ENCODE measurements around the gene LCN15.
A peak's percentile ranks its signal among the peaks of the same experiment; 100 is the strongest.
"Not testable (repeated sequence)": the region's sequence is repeated elsewhere in the genome, so short reads cannot be mapped to it uniquely, and the experiment has no call there.

The LCN15 gene

GRCh38 chr9:136722093-136722968 lies 42.0 kb downstream of the LCN15 start:
- no peak for DNase-seq (ENCODE audit: low spot score)

GRCh38 chr9:136721339-136722092 lies 42.8 kb downstream of the LCN15 start:
- FAIRE-seq (no peak), DNase-seq (ENCODE audit: low spot score) (no peak)

More at GRCh38 chr9:136722093-136722968, 42.0 kb downstream of the LCN15 start:
- no peak for FAIRE-seq

- no peak for DNase-seq (ENCODE audit: low spot score)
- no peak for FAIRE-seq
These were observed 43.4 kb downstream of the LCN15 start for GRCh38 chr9:136720898-136721338.

- DNase-seq (ENCODE audit: low spot score) (no peak), FAIRE-seq (no peak)
These were observed 43.9 kb downstream of the LCN15 start for GRCh38 chr9:136720251-136720897.

- DNase-seq (ENCODE audit: low spot score) (no peak), FAIRE-seq (no peak)
These were observed 45.0 kb downstream of the LCN15 start for GRCh38 chr9:136719195-136719880.

- DNase-seq (ENCODE audit: low spot score) (no peak), FAIRE-seq (no peak)
These were observed 45.7 kb downstream of the LCN15 start for GRCh38 chr9:136718345-136719194.

GRCh38 chr9:136717399-136717798 lies 46.9 kb downstream of the LCN15 start:
- FAIRE-seq, result no peak
- DNase-seq (ENCODE audit: low spot score), result no peak

GRCh38 chr9:136714893-136715274 lies 49.4 kb downstream of the LCN15 start:
- DNase-seq (ENCODE audit: low spot score), result no peak
- FAIRE-seq, result no peak

GRCh38 chr9:136714096-136714892 lies 50.0 kb downstream of the LCN15 start:
- DNase-seq (ENCODE audit: low spot score), result no peak
- no peak for FAIRE-seq

GRCh38 chr9:136713550-136713949 lies 50.8 kb downstream of the LCN15 start:
- no peak for DNase-seq (ENCODE audit: low spot score)
- no peak for FAIRE-seq

GRCh38 chr9:136712690-136713544 lies 51.4 kb downstream of the LCN15 start:
- DNase-seq (ENCODE audit: low spot score) (no peak), FAIRE-seq (no peak)

- DNase-seq (ENCODE audit: low spot score) (peak; percentile 66), FAIRE-seq (no peak)
These were observed 52.3 kb downstream of the LCN15 start, which contains the start of gene DIPK1B for GRCh38 chr9:136711751-136712689. DIPK1B (plus strand) TSS chr9:136712572; CDS start chr9:136712666, 94 bp downstream.

GRCh38 chr9:136711219-136711648 lies 53.1 kb downstream of the LCN15 start:
- DNase-seq (ENCODE audit: low spot score); FAIRE-seq: not testable (repeated sequence)

GRCh38 chr9:136710543-136710942 lies 53.8 kb downstream of the LCN15 start:
- DNase-seq (ENCODE audit: low spot score) (no peak), FAIRE-seq (no peak)
